GM19467 (cell line): ENCODE measurements around the gene AFDN.
"Not testable (repeated sequence)": the region's sequence is repeated elsewhere in the genome, so short reads cannot be mapped to it uniquely, and the experiment has no call there.

Experiments used
- ATAC-seq: cut with Tn5 transposase; IDR thresholded peaks from one replicate; pipeline ENCODE4 v1.9.1; 2021; ENCODE audit warnings: mild to moderate bottlenecking, moderate library complexity; ENCODE audit not compliant: unreplicated experiment

The AFDN gene

DNA sequence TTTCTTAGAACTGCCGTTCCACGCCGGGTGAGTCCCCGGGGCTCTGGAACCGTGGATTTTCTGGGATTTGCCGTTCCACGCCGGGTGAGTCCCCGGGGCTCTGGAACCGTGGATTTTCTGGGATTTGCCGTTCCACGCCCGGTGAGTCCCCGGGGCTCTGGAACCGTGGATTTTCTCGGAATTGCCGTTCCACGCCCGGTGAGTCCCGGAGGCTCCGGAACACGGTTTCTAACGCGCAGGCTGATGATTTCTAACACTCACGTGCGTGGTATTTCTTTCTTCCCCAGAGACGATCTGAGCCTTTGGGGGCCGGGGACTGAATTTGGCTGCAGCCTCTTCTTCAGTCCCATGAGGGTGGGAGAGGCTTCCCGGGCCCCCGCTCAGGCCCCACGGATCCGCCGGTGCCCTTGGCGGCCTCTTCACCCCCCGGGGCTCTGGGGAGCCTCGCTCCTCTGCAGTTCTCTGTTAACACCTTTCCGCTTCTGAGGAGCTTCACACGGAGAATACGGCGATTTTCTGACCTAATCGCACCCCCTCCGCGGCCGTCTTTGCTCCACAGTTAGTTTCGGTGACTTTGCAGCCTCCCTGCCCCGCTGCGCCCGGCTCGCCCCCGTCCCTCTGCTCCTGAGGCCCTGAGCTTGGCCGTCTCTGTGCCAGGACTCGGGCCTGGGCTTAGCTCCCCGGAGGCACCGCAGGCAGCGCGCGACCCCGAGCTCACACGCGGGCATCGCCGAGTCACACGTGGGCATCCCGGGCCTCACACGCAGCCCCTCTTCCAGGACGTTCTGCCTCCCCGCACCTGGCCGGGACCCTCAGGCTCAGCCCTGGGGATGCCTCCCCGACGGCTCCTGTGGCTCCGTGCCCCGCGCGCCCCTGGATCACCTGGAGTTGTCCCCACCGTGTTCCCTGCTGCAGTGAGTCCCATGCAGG lies 163.6 kb downstream of the AFDN start:
- no peak for ATAC-seq

DNA sequence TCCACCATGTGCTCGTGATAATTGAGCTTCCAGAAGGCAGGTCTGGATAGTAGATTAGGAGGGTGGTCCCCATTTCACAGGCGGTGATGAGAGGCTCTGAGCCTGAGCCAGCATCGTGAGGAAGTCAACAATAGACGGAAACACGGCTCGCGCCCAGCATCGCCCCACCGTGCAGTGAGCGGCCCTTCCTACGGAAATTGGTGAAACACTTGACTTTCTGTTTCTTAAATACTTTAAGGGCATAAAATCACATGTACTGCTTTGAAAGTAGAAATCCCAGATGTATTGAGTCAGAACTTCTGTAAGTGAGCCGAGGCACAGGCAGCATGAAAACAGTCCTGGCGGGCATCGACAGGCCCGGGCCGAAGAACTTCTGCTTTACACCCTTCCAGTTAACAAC lies 166.5 kb downstream of the AFDN start:
- no peak for ATAC-seq

DNA sequence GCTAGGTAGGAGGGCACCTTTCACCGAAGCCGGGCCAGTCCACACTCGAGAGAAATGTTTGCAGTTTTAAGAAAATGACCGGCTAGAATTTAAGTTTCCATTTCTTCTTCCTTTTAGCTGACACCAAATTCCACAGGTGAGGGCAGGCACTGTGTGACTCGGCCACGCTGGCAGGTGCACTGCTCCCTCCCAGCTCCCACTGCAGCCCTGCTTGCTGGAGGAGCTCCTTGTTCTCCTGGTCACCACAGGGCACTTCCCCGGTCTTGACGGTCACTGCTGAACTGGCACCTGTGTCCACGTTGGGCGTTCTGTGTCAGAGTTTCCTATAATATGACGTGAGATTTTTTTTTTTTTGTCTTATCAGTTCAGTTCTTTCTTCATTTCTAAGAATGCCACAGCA lies 167.1 kb downstream of the AFDN start:
- no peak for ATAC-seq

DNA sequence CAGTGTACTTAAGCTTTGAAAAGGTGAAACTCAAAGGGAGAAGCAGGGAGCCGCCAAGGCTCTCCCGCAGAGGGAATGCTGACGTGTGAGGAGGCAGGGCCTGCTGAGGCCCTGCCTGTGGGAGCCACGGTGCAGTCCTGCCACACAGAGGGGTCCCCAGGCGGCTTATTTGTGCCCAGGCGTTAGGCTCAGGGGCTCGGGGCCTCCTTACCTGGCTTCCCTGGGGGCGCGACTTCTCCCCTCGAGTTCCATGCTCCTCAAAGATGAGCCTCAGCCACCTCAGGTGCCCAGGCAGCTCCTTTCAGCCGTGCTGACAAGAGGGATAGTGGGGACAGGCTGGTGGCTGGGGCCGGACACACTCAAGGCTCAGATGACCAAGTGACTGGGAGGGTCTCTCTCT lies 168.6 kb downstream of the AFDN start:
- ATAC-seq = no peak

GRCh38 chr6:167995731-167996151 lies 169.0 kb downstream of the AFDN start:
- ATAC-seq = no peak

- ATAC-seq = no peak
These were observed 169.9 kb downstream of the AFDN start for GRCh38 chr6:167996424-167997199.

- ATAC-seq = no peak
These were observed 170.9 kb downstream of the AFDN start, which contains the start of gene KIF25 for GRCh38 chr6:167997642-167998041. TSS of gene KIF25 (plus strand) at chr6:167997671. CDS start at chr6:168029586, 31,915 bp downstream.

DNA sequence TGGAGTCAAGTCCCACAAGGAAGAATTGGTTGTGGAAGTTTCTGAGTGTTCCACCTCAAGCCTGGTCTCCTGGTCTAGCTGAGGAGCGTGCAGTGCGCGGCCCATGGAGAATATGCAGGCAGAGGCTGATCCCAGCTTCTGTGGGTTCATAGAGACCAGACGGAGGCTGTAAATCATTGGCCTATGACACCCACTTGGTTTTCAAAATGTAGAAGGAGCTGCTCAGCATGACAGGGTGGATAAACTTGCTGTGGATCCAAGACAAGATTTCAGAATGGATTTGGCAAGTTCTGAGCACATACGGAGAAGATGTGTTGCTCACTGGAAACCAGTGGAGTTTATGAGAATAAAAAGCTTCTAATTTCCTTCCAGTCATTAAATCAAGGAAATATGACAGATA lies 171.5 kb downstream of the AFDN start:
- ATAC-seq = no peak

- no peak for ATAC-seq
These were observed 173.7 kb downstream of the AFDN start for GRCh38 chr6:168000198-168001028.

DNA sequence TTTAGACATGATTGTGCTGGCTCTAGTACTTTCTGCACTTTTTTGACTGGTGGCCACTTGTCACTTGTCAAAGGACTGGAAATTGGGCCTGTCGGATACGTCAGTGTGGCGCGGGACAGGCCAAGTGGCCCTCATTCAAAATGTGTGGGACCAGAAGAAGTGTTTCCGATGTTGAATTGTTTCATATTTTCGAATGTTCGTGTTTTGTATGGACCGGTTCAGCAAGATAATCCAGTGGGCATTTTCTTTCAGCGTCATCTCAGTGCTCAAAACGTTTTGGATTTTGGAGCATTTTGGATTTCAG lies 174.3 kb downstream of the AFDN start:
- ATAC-seq = no peak

DNA sequence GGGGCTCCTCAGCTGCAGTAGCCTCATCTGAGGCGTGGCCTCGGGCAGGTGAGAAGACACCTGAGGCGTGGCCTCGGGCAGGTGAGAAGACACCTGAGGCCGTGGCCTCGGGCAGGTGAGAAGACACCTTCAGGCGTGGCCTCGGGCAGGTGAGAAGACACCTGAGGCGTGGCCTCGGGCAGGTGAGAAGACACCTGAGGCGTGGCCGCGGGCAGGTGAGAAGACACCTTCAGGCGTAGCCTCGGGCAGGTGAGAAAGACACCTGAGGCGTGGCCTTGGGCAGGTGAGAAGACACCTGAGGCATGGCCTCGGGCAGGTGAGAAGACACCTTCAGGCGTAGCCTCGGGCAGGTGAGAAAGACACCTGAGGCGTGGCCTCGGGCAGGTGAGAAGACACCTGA lies 174.8 kb downstream of the AFDN start:
- not testable (repeated sequence) for ATAC-seq

DNA sequence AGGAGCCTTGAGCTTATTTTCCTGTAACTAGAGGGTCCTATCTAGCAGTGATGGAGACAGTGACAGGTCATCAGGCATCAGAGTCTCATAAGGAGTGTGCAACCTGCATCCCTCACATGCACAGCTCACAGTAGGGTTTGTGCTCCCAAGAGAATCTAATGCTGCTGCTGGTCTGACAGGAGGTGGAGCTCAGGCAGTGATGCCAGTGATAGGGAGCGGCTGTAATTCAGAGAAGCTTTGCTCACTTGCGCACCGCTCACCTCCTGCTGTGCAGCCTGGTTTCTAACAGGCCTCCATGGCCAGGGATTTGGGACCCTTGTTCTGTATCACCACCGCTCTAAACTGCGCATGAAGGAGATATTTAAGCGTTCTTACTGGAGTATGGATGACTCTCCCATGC lies 176.1 kb downstream of the AFDN start:
- ATAC-seq = no peak

DNA sequence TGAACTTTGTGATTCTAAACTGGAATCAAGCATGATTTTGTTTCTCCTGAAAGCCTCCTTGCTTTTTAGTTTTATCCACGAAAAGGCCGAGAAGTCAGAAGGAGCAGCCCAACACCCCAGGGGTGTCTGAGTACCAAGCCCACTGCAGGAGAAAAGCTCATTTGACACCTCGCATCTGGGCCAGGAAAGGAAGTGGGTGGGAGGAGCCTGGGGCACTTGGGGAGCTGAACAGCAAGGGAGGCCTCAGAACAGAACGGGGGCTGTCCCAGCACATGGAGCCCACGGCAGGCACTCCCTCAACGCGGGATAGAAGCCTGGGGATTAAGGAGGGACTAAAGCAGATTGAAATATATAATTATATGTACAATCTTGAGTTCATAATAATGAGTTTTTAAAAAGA lies 177.3 kb downstream of the AFDN start:
- no peak for ATAC-seq

- no peak for ATAC-seq
These were observed 178.2 kb downstream of the AFDN start for GRCh38 chr6:168004945-168005344.

GRCh38 chr6:168005796-168006195 lies 179.1 kb downstream of the AFDN start:
- ATAC-seq = no peak

DNA sequence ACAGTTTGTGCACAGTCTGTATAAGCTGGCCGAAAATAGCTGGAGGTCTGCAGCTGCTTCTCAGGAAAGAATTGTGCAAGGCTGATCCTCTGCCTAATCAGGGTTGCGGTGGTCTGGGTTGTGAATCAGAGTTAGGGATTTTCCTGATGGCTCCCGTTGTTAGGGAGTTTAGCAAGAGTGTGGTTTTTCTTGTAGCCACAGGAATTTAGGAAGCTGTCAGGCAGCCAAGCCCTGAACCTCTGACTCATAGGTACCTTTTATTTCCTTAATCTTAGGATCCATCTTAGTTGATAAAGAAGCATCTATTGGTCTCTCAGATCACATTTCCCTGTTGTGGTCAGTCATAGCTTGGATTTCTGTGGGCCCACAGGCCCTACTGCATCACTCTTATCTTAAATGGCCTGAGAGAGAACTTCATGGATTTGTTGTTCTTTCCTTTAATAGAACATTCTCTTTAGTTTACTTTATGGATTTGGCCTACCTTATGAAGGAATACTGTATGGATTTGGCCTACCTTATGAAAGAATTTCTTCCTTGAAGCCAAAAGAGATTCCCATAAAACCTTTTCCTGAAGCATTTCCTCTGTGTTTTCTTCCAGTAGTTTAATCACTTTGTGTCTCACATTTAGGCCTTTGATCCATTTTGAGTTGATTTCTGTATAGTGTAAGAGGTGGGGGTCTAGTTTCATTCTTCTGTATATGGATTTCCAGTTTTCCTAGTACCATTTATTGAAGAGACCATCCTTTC lies 181.1 kb downstream of the AFDN start:
- no peak for ATAC-seq

DNA sequence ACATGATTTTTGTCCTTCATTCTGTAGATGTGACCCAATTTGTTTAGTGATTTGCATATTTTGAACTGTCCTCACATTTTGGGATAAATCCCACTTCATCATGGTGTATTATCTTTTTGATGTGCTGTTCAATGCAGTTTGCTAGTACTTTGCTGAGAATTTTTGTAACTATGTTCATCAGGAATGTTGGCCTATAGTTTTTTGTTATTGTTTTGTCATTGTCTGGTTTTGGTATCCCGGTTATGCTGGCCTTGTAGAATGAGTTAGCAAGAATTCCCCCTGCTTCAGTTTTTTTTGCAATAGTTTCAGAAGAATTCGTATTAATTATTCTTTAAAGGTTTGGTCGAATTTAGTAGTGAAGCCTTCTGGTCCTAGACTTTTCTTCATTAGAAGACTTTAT lies 182.6 kb downstream of the AFDN start:
- no peak for ATAC-seq

DNA sequence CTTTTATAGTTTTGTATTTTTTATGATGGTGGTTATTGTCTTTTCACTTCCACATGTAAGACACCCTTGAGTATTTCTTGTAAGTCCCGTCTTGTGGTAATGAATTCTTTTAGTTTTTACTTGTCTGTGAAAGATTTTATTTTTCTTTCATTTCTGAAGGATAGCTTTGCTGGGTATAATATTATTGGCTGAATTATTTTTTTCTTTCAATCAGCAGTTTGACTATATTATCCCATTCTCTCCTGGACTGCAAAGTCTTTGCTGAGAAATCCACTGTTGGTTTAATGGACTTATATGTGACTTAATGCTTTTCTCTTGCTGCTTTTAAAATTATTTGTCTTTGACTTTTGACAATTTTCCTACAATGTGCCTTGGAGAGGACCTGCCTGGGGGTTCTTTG lies 184.6 kb downstream of the AFDN start:
- no peak for ATAC-seq

- ATAC-seq = no peak
These were observed 185.9 kb downstream of the AFDN start for GRCh38 chr6:168012431-168013249.
